Measurements from ENCODE around the gene MBNL2.

GRCh38 chr13:97381189-97381588 lies 159.1 kb downstream of the MBNL2 start:
- TF ChIP-seq CTCF (IDR thresholded peaks at IDR 0.05; ENCODE audit: low read depth, low read length) (no peak), EZH2phosphoT487 (IDR thresholded peaks at IDR 0.05; ENCODE audit: low read depth) (no peak)
